HG03095 (cell line): ENCODE measurements around the gene BCAS3.
"Not testable (repeated sequence)": the region's sequence is repeated elsewhere in the genome, so short reads cannot be mapped to it uniquely, and the experiment has no call there.

Source experiments
- ATAC-seq: cut with Tn5 transposase; IDR thresholded peaks from one replicate; pipeline ENCODE4 v1.9.1; 2021; ENCODE audit warnings: moderate library complexity; ENCODE audit not compliant: unreplicated experiment

The BCAS3 gene

DNA sequence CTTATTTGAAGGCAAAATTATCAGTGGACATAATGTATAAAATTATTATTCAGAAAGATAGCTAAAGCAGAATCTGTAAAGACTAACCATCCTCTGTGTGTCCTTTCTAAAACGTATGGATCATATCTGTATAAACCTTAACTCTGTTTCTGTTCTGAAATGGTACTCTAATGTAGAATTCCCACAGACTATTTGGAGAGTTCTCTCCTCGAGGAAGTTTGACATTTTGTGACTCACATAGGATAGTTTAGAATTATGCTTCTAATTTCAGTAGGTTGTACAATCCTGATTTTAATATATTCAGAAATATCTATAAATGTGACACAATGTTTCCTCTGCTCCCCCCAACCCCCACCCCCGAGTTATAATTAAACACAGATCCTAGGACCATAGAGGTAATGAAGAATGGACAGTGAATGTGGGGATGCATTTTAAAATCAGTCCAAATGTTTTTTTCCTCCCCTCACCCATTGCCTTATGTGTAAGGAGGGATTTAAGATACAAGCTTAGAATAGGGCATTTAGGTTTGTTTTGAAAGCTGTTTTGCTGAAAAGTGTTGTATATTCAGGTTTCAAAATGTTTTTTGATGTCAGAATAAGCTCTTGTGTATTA lies 66.8 kb downstream of the BCAS3 start:
- ATAC-seq = no peak

DNA sequence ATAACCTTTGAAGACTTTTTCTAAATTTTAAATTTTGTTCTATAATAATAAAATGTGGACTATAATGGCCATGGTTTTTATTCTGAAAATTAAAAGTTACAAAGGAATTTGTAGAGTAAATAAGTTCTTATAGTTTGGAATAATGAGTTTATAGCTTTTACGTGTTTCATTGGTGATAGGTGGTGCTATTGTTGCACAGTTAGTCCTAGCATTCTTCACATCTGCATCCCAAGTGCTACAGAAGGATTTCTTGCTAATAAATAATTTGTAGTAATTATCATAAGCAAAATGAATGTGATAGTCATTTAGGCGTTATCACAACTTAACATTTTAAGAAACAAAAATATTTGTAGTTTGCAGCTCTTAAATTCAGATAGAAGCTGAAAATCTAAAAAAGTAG lies 67.9 kb downstream of the BCAS3 start:
- ATAC-seq = no peak

DNA sequence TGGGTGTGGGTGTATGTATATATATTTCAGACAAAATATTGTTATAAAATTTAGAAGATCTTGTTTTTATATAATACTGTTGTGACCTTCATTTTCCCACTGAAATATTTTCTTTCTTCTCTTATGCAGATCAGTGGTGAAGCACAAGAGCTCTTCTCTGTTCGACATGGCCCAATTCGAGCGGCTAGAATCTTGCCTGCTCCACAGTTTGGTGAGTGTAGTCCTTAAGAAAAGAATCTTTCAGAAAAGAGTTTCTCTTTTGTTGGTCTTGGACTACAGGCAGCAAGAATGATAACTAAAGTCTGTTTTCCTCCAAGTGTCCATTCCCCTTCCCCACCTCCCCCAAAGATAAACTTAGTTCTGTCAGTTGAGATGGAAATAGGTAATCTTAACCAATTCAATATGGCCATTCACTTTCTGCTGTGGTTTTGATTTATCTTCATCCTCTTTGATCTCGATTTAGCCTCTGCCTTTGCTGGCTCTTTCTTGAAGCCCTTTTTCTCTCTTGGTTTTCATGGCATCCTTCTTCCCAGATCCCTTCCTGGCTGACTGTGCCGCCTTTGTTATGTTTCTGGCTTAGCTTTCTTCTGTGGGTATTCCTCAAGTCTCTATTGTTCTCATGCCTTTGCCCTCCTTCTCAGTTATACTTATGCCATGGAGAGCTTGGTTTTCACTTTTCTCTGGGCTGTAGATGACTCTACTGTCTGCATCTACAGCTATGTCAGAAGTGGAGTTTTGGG lies 69.6 kb downstream of the BCAS3 start:
- no peak for ATAC-seq

DNA sequence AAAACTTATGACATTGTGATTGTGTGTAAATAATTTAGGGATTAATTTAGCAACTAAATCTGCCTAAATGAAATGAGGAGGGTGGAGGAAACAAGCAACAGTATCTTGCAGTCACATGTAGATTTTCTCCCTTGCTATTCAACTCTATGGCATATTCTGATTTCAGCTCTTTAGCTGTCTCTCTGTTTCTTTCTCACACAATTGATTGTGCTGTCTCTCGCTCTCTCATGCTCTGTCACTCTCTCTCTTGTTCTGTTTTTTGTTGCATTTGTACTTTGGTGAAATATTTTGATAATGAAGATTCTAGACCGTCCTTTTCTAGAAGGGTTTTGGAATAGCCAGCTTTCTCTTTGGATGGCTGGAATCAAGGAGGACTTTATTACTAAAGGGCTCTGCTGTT lies 70.6 kb downstream of the BCAS3 start:
- ATAC-seq = no peak

DNA sequence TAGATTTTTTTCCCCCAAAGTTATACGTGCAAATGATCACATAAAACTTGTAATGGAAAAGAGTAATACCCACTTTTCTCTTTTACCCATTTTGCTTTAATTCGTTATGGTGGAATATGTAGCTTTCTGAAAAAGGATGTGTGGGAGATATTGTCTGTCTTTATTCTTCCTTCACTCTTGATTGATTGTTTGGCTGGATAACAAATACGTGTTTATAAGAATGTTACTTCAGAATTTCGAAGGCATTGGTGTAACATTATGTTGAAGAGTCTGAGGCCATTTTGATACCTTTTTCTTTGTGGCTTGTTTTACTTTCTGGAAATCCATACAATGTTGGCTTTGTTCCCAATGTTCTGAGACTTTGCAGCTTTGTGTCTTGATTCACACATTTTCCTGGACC lies 71.4 kb downstream of the BCAS3 start:
- no peak for ATAC-seq

DNA sequence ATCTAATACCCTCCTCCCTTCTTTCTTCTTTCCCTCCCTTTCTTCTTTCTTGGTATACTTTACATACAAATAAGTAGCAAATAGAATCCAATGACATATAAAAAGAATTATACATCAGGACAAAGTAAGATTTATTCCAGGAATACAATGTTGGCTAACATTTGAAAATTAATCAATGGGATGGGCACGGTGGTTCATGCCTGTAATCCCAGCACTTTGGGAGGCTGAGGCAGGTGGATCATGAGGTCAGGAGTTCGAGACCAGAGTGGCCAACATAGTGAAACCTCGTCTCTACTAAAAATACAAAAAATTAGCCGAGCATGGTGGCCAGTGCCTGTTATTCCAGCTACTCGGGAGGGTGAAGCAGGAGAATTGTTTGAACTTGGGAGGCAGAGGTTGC lies 72.1 kb downstream of the BCAS3 start:
- no peak for ATAC-seq

DNA sequence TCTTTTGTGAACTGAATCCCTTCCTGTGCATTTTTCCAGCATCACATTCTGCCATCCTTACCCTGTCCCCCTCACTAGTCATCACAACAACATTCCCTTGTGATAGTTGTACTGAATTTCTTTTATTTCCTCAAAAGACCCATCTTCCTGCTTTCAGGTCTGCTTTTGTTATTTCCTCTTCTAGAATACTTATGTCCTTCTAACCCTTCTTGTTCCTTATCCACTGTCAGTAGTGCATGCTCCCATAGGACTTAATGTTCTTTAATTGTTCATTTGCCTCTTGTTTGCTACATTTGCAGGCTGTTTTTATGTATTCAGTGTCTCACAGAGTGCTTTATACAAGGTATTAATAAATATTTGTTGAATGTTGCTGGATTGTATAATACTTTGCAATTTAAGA lies 73.0 kb downstream of the BCAS3 start:
- no peak for ATAC-seq

DNA sequence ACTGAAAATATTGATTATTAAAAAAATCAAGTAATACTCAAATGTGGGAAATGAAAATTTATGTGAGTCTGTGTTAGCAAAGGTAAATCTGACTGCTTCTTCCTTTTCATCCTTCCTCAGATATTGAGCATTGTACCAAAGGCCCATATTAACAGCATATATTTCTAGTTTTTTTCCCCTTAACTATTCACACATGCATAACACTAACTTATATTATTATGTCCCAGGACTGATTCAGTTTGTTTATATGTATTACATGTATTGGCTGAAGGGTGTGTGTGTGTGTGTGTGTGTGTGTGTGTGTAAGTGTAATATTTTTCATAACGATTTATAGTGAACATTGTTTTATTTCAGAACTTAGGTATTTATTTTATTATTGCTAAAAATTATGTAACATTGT lies 74.2 kb downstream of the BCAS3 start:
- ATAC-seq = no peak

DNA sequence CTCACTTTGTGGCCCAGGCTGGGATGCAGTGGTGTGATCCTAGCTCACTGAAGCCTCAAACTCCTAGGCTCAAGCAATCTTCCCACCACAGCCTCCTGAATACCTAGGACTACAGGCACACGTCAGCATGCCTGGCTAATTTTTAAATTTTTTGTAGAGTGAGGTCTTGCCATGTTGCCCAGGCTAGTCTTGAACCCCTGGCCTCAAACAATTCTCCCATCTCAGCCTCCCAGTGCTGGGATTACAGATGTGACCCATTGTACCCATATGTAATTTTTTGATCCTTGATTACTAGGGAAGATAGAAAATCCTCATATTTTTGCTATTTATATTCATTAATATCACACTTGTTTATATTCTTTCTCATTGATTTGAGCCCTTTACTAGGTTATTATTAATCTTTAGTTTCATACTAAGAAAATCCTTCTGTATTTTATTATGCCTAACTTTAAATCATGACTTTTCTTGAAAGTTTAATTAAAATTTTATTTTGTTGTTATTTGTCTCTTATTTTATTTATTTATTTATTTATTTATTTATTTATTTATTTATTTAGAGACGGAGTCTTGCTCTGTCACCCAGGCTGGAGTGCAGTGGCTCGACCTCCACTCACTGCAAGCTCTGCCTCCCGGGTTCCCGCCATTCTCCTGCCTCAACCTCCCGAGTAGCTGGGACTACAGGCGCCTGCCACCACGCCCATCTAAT lies 75.4 kb downstream of the BCAS3 start:
- ATAC-seq = no peak

DNA sequence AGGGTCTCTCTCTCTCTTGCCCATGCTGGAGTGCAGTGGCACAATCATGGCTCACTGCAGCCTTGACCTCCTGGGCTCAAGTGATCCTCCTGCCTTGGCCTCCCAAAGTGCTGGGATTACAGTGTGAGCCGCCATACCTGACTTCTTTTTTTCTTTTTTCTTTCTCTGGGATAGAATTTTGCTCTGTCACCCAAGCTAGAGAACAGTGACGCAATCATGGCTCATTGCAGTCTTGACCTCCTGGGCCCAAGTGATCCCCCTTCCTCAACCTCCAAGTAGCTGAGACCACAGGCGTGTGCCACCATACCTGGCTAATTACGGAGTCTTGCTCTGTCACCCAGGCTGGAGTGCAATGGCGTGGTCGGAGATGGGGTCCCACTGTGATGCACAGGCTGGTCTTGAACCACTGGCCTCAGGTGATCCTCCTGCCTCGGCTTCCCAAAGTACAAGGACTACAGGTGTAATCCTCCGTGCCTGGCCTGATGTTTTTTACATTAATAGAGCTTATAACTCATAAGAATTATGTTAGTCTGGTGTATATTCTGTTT lies 76.5 kb downstream of the BCAS3 start:
- ATAC-seq = no peak

DNA sequence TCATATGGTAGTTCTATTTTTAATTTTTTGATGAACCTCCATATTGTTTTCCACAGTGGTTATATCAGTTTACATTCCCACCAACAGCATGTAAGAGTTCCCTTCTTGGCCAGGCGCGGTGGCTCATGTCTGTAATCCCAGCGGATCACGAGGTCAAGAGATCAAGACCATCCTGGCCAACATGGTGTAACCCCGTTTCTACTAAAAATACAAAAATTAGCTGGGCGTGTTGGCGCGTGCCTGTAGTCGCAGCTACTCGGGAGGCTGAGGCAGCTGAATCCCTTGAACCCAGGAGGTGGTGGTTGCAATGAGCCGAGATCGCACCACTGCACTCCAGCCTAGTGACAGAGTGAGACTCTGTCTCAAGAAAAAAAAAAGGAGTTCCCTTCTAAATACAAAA lies 79.1 kb downstream of the BCAS3 start:
- not testable (repeated sequence) for ATAC-seq

DNA sequence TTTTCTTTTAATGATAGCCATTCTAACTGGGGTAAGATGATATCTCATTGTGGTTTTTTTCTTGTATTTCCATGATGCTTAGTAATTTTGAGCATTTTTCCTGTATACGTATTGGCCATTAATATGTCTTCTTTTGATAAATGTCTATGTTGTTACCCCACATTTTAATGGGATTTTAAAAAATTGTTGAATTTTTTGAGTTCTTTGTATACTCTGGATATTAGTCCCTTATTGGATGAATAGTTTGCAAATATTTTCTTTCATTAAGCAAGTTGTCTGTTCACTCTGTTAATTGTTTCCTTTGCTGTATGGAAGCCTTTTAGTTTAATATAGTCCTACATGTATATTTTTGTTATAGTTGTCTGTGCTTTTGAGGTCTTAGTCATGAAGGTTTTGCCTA lies 79.8 kb downstream of the BCAS3 start:
- no peak for ATAC-seq

DNA sequence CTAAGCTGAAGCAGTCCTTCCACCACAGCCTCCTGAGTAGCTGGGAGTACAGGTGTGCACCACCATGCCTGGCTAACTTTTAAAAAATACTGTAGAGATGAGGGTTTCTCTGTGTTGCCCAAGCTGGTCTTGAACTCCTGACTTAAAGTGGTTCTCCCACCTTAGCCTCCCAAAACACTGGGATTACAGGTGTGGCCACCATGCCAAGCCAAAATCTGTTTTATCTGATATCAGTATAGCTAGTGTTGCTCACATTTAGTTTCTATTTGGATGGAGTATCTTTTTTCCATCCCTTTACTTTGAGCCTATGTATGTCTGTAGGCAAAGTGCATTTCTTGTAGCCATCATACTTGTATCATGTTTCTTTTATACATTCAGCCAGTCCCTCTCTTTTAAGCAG lies 82.1 kb downstream of the BCAS3 start:
- no peak for ATAC-seq

DNA sequence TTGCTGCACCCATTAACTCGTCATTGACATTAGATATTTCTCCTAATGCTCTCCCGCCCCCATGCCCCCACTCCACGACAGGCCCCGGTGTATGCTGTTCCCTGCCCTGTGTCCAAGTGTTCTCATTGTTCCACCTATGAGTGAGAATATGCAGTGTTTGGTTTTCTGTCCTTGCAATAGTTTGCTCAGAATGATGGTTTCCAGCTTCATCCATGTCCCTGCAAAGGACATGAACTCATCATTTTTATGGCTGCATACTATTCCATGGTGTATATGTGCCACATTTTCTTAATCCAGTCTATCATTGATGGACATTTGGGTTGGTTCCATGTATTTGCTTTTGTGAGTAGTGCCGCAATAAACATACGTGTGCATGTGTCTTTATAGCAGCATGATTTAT lies 83.7 kb downstream of the BCAS3 start:
- ATAC-seq = not testable (repeated sequence)

DNA sequence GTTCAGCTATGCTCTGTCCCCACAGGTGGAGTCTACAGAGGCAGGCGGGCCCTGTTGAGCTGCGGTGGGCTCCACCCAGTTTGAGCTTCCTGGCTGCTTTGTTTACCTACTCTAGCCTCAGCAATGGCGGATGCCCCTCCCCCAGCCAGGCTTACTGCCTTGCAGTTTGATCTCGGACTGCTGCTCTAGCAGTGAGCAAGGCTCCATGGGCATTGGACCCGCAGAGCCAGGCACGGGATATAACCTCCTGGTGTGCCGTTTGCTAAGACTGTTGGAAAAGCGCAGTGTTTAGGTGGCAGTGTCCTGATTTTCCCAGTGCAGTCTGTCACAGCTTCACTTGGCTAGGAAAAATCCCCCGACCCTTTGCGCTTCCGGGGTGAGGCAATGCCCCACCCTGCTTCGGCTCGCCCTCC lies 89.1 kb downstream of the BCAS3 start:
- ATAC-seq = no peak

DNA sequence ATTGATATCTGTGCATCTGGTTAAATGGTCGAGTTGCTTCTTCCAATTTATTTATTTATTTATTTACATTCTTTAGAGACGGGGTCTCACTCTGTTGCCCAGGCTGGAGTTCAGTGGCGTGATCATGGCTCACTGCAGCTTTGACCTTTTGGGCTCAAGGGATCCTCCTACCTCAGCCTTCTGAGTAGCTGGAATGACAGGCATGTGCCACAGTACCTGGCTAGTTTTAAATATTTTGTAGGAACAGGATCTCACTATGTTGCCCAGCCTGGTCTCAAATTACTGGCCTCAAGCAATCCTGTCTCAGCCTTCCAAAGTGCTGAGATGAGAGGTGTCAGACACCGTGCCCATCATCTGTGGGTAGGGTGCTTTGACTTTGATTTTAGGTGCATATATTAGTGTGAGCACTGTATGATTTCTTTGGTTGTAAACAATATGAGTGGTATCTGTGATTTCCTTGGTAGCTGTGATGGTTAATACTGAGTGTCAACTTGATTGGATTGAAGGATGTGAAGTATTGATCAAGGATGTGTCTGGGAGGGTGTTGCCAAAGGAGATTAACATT lies 90.2 kb downstream of the BCAS3 start:
- ATAC-seq = no peak

DNA sequence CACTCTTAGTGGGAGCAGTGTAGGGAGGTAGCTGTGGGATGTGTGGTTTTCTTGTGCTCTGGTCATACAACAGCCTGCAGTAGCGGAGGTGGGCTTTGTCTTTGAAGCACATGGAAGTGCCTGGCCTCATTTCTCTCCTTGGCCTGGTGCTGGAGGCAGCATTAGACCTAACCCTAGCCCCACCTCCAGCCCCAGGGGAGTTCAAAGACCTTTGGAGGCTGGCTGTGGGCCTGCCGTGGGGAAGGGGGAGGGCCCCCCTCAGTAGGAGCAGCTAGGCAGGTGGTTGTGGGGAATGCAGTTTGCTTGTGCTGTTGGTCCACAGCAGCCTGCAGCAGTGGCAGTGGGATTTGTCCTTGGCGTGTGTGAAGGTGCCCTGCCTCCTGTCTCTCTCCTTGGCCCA lies 91.7 kb downstream of the BCAS3 start:
- no peak for ATAC-seq

DNA sequence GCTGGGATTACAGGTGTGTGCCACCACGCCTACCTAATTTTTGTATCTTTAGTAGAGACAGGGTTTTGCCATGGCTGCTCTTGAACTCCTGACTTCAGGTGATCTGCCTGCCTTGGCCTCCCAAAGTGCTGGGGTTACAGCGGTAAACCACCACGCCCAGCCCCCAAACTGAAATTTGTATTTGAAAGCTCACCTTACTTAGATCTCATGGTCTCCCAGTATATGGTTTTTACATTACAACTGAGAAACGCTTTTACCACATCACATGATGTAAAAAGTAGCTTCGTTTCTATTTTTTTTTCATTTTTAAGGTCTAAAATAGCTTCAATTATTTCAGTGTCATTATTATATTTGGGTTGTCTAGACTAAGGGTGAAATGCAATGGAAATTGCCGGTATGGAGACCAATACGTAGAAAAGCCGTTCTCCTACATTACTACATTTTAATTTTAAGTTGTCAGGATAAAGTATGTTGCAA lies 93.3 kb downstream of the BCAS3 start:
- no peak for ATAC-seq

DNA sequence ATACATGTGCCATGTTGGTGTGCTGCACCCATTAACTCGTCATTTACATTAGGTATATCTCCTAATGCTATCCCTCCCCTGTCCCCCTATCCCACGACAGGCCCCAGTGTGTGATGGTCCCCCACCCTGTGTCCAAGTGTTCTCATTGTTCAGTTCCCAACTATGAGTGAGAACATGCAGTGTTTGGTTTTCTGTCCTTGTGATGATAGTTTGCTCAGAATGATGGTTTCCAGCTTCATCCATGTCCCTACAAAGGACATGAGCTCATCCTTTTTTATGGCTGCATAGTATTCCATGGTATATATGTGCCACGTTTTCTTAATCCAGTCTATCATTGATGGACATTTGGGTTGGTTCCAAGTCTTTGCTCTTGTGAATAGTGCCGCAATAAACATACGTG lies 94.0 kb downstream of the BCAS3 start:
- not testable (repeated sequence) for ATAC-seq

DNA sequence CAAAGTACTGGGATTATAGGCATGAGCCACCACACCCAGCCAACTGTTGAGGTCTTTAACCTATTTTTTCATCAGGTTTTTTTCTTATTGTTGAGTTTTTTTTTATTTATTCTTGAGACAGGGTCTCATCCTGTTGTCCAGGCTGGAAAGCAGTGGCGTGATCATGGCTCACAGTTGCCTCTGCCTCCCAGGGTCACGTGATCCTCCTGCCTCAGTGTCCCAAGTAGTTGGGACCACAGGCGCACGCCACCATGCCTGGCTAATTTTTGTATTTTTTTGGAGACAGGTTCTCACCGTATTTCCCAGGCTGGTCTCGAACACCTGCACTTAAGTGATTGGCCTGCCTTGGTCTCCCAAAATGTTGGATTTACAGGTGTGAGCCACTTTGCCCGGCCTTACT lies 95.9 kb downstream of the BCAS3 start:
- ATAC-seq = no peak

DNA sequence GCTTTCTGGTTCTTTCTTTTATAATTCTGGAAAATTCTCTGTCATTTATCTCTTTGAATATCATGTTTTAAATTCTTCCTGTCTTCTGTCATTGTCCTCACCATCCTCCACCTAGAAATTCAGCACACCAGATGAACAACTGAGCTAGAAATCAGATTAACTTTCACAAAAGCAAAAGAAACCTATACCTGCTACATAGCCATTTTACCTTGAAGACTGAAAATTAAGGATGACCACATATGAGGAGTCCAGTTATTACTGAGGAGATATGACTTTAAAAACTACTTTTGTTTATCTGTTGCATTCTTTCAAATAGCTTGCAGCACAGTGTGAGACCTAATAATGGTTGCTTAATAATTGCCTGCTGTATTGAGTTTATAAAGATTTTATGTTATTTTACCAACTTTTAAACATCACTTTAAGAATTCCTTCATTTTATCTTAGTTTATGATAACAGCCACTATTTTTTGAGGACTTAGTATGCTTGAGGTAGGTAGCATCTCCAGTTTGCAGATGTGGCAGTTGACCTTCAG lies 104.3 kb downstream of the BCAS3 start:
- ATAC-seq = no peak
